ENCODE data around the gene HINFP. TPM values are rescaled to one million over a fixed set of nuclear protein-coding genes. Genes with fewer than 3 reads are reported as not detected.

The HINFP gene
- total RNA-seq, 1 experiment from 2014 or later = 42.4 TPM

DNA sequence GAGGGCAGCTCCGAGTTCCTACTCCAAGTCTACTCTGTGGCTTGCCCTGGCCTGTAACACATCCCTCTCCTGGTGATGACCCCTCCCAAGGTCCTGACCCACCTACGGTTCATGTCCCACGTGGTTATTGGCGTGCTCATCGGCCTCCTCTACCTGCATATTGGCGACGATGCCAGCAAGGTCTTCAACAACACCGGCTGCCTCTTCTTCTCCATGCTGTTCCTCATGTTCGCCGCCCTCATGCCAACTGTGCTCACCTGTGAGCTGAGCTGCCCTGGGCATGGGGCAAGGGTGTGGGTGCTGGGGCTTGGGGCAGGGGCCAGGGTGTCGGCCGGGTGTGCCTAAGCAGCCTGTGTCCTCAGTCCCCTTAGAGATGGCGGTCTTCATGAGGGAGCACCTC is 37.1 kb downstream of the HINFP start:
- no peak overlapping the region for H3K4me3 Mint-ChIP-seq
- H3K27ac Mint-ChIP-seq = no peak overlapping the region
- H3K23me2 ChIP-seq (ENCODE audit: insufficient read length, low read depth, low read length, poor library complexity, severe bottlenecking) = no peaks in the 10 kb centered on the region
- H3K79me1 ChIP-seq (ENCODE audit: insufficient read depth, low read depth, low read length, poor library complexity, severe bottlenecking) = no peaks in the 10 kb centered on the region
- no peak overlapping the region for H3K27ac ChIP-seq (ENCODE audit: insufficient read length, low read depth, low read length)
- H3K23ac ChIP-seq (ENCODE audit: insufficient read length, low read depth, low read length) = no peak overlapping the region
- no peak overlapping the region for H3T11ph ChIP-seq (ENCODE audit: low read length)
- peak overlapping the region; percentile 33 for H2BK5ac ChIP-seq (ENCODE audit: insufficient read length, low read length)
- H3K36me3 Mint-ChIP-seq (ENCODE audit: insufficient read depth in 1 of 3, low read depth in 3 of 3) = no peaks in the 10 kb centered on the region
- H3K4me1 ChIP-seq (ENCODE audit: insufficient read depth, low read length) = no peaks in the 10 kb centered on the region
- no peak overlapping the region for H3K4ac ChIP-seq (ENCODE audit: low read depth, low read length)
- no peak overlapping the region for H2BK120ac ChIP-seq (ENCODE audit: low read depth, low read length, poor library complexity, severe bottlenecking)
- peaks cover 11 to 17% of the 10 kb centered on the region in 2 experiments for H3K4me1 Mint-ChIP-seq
- H2BK20ac ChIP-seq (ENCODE audit: low read depth, low read length, poor library complexity, severe bottlenecking) = no peak overlapping the region
- H3K9ac ChIP-seq (ENCODE audit: extremely low read depth, insufficient read length, low read length) = no peak overlapping the region
- no peak overlapping the region for H3K18ac ChIP-seq (ENCODE audit: insufficient read length, low read depth, low read length)
- no peaks in the 10 kb centered on the region for H3K79me2 ChIP-seq (ENCODE audit: insufficient read depth, low read length)
- no peak overlapping the region for H2AK5ac ChIP-seq (ENCODE audit: insufficient read length, low read length)
- H2AFZ ChIP-seq (ENCODE audit: low read length) = no peak overlapping the region
- no peaks in the 10 kb centered on the region for H4K20me1 ChIP-seq (ENCODE audit: control insufficient read depth, insufficient read depth, insufficient read length)
- H2BK12ac ChIP-seq (ENCODE audit: insufficient read length, low read depth, low read length) = no peak overlapping the region
- no peak overlapping the region for H3K56ac ChIP-seq (ENCODE audit: insufficient read length, low read depth, low read length)
- no peak overlapping the region for H3K14ac ChIP-seq (ENCODE audit: insufficient read depth, low read length)
- H4K5ac ChIP-seq (ENCODE audit: insufficient read length, low read depth, low read length) = no peak overlapping the region
- no peak for TF ChIP-seq CTCF (conservative IDR thresholded peaks at IDR 0.05)
- no CpG with 5 or more reads among the region's 13 CpGs for WGBS (ENCODE audit: extremely low coverage, insufficient read length, low lambda C conversion rate)
- no peak for DNase-seq
- peaks cover 21% of the 10 kb centered on the region for H3K27me3 Mint-ChIP-seq (ENCODE audit: low read depth)
- no peaks in the 10 kb centered on the region for H3K27me3 ChIP-seq (ENCODE audit: insufficient read depth, low read length)
- H4K91ac ChIP-seq (ENCODE audit: insufficient read length, low read depth, low read length) = no peak overlapping the region
- H2BK15ac ChIP-seq (ENCODE audit: low read depth, low read length) = no peak overlapping the region
- no peak overlapping the region for H3K4me2 ChIP-seq (ENCODE audit: insufficient read depth, insufficient read length, low read length)
- H3K9me3 ChIP-seq (ENCODE audit: control insufficient read depth, low read depth, low read length) = no peaks in the 10 kb centered on the region
- no peak overlapping the region for H4K8ac ChIP-seq (replicated peaks; ENCODE audit: insufficient read length, low read depth, low read length)
- no peaks in the 10 kb centered on the region for H3K9me3 Mint-ChIP-seq

All from H9 (cell line).